SK-N-DZ (cell line): ENCODE measurements around the gene CCS. TPM values are rescaled to one million over a fixed set of nuclear protein-coding genes. Genes with fewer than 3 reads are reported as not detected.
A peak's percentile ranks its signal among the peaks of the same experiment; 100 is the strongest.
"Not testable (repeated sequence)": the region's sequence is repeated elsewhere in the genome, so short reads cannot be mapped to it uniquely, and the experiment has no call there.

Experiments used
- DNase-seq: peaks from one replicate; pipeline ENCODE4 v3.0.0-alpha.2; 2015; ENCODE audit warnings: low spot score
- polyA plus RNA-seq, 2 experiments: library from polyadenylated mRNA; depleted of rRNA; stranded (reverse); fragments of >200 nt; gene quantifications; 2 replicates each; pipeline ENCODE4 v1.2.3, GENCODE V29; 2014

CCS gene
- polyA plus RNA-seq (2014; cell fraction: cytosol; rRNA removed): 17.6 and 24.3 TPM in 2 replicates
- 55.0 and 63.9 TPM in 2 replicates for polyA plus RNA-seq (2014; cell fraction: nucleus; rRNA removed)

- peak; percentile 95 for DNase-seq
Observed at GRCh38 chr11:66592457-66593302, at the start of gene CCS, which contains the start of gene CCDC87. CCS (plus strand) TSS chr11:66593185; CDS start chr11:66593262, 77 bp downstream. CCDC87 (minus strand) TSS chr11:66593063; CDS start chr11:66593015, 48 bp downstream.

- peak; percentile 79 for DNase-seq
Observed at GRCh38 chr11:66543263-66544107, 49.5 kb upstream of the CCS start.

- DNase-seq: not testable (repeated sequence)
Observed at GRCh38 chr11:66544952-66545351, 48.0 kb upstream of the CCS start.

GRCh38 chr11:66545701-66546367 lies 47.2 kb upstream of the CCS start, which contains the start of gene ZDHHC24:
ZDHHC24 (minus strand) TSS chr11:66546048; CDS start chr11:66546003, 45 bp downstream.
- DNase-seq: peak; percentile 96

GRCh38 chr11:66546368-66546965 lies 46.5 kb upstream of the CCS start, which contains the start of gene ACTN3:
ACTN3 (plus strand) TSS chr11:66546903; CDS start chr11:66546938, 35 bp downstream.
- DNase-seq: no peak

- DNase-seq: no peak
Observed at GRCh38 chr11:66546966-66547661, 45.9 kb upstream of the CCS start.

GRCh38 chr11:66547662-66548009 lies 45.3 kb upstream of the CCS start:
- no peak for DNase-seq

- DNase-seq: no peak
Observed at GRCh38 chr11:66548041-66548440, 44.9 kb upstream of the CCS start.

GRCh38 chr11:66548774-66549630 lies 44.0 kb upstream of the CCS start:
- DNase-seq: no peak

- DNase-seq: no peak
Observed at GRCh38 chr11:66549696-66550095, 43.3 kb upstream of the CCS start.

GRCh38 chr11:66550887-66551286 lies 42.1 kb upstream of the CCS start:
- DNase-seq: no peak

- no peak for DNase-seq
Observed at GRCh38 chr11:66554602-66555001, 38.4 kb upstream of the CCS start.

GRCh38 chr11:66555416-66555815 lies 37.6 kb upstream of the CCS start:
- DNase-seq: no peak

- DNase-seq: no peak
Observed at GRCh38 chr11:66556086-66556485, 36.9 kb upstream of the CCS start.

GRCh38 chr11:66557733-66558326 lies 35.2 kb upstream of the CCS start:
- no peak for DNase-seq

- no peak for DNase-seq
Observed at GRCh38 chr11:66559142-66559865, 33.7 kb upstream of the CCS start.

GRCh38 chr11:66559866-66560676 lies 32.9 kb upstream of the CCS start:
- DNase-seq: no peak
